Measurements from ENCODE around the gene TMEM192. TPM values are rescaled to one million over a fixed set of nuclear protein-coding genes. Genes with fewer than 3 reads are reported as not detected.

TMEM192 gene
- total RNA-seq, 1 donor: 5.9 TPM

Other genes starting within 250 kb of the TMEM192 start
- gene APELA, start 235.7 kb downstream of the TMEM192 start, total RNA-seq: not detected
- 1.1 TPM for gene TRIM61, start 135.2 kb downstream of the TMEM192 start, total RNA-seq
- not detected for gene TRIM60, start 80.9 kb downstream of the TMEM192 start, total RNA-seq
- gene TRIM75, start 59.0 kb downstream of the TMEM192 start, total RNA-seq: not detected
- gene KLHL2, start 94.7 kb upstream of the TMEM192 start, total RNA-seq: 5.4 TPM
- 8.6 TPM for gene MSMO1, start 214.8 kb upstream of the TMEM192 start, total RNA-seq

All from hematopoietic multipotent progenitor cell (in vitro differentiated cells).